ENCODE data around the gene TP53AIP1.

TP53AIP1 gene

GRCh38 chr11:128942817-128943427 lies at the start of gene TP53AIP1:
Gene TP53AIP1 (minus strand): TSS chr11:128942871. CDS start chr11:128937818, 5,053 bp downstream.
- DNase-seq = no peak

- DNase-seq = no peak
Measured at GRCh38 chr11:128988242-128988970, 45.7 kb upstream of the TP53AIP1 start.

- DNase-seq = no peak
Measured at GRCh38 chr11:128985880-128986279, 43.2 kb upstream of the TP53AIP1 start.

GRCh38 chr11:128983023-128983422 lies 40.4 kb upstream of the TP53AIP1 start:
- no peak for DNase-seq

- no peak for DNase-seq
Measured at GRCh38 chr11:128981254-128981653, 38.6 kb upstream of the TP53AIP1 start.

GRCh38 chr11:128970598-128971190 lies 28.0 kb upstream of the TP53AIP1 start:
- no peak for DNase-seq

- DNase-seq = no peak
Measured at GRCh38 chr11:128968916-128969315, 26.2 kb upstream of the TP53AIP1 start.

- no peak for DNase-seq
Measured at GRCh38 chr11:128967578-128967977, 24.9 kb upstream of the TP53AIP1 start.

- DNase-seq = no peak
Measured at GRCh38 chr11:128965485-128965884, 22.8 kb upstream of the TP53AIP1 start.

GRCh38 chr11:128964463-128964930 lies 21.8 kb upstream of the TP53AIP1 start:
- no peak for DNase-seq

GRCh38 chr11:128963744-128964325 lies 21.2 kb upstream of the TP53AIP1 start:
- DNase-seq = no peak

GRCh38 chr11:128962896-128963295 lies 20.2 kb upstream of the TP53AIP1 start:
- no peak for DNase-seq

- no peak for DNase-seq
Measured at GRCh38 chr11:128961645-128962044, 19.0 kb upstream of the TP53AIP1 start.

GRCh38 chr11:128957202-128957482 lies 14.5 kb upstream of the TP53AIP1 start:
- DNase-seq = no peak

GRCh38 chr11:128956401-128957201 lies 13.9 kb upstream of the TP53AIP1 start:
- DNase-seq = peak; percentile 22

- no peak for DNase-seq
Measured at GRCh38 chr11:128955636-128956035, 13.0 kb upstream of the TP53AIP1 start.

GRCh38 chr11:128953151-128953550 lies 10.5 kb upstream of the TP53AIP1 start:
- no peak for DNase-seq

GRCh38 chr11:128949791-128950454 lies 7.3 kb upstream of the TP53AIP1 start:
- no peak for DNase-seq

GRCh38 chr11:128948583-128948982 lies 5.9 kb upstream of the TP53AIP1 start:
- DNase-seq = no peak

- no peak for DNase-seq
Measured at GRCh38 chr11:128947773-128948172, 5.1 kb upstream of the TP53AIP1 start.

- DNase-seq = no peak
Measured at GRCh38 chr11:128946648-128947047, 4.0 kb upstream of the TP53AIP1 start.

- DNase-seq = no peak
Measured at GRCh38 chr11:128943428-128943976, 831 bp upstream of the TP53AIP1 start.
